Natural killer cell (primary cell): ENCODE data around the gene REEP5. TPM values are rescaled to one million over a fixed set of nuclear protein-coding genes. Genes with fewer than 3 reads are reported as not detected.

ENCODE experiments used
- ATAC-seq, 3 donors: fragments of 150-1000 bp in 2 of 3; fragments of 200-7000 bp in 1 of 3; cut with Tn5 transposase; 1 replicate in 1 of 3; 2 replicates in 2 of 3; pipeline ENCODE4 v1.10.0; 2021; ENCODE audit warnings: mild to moderate bottlenecking in 2 of 3, moderate library complexity in 2 of 3
- DNase-seq, 2 donors: peaks; one replicate each; pipeline versions ENCODE4 v3.0.0 to v3.0.0-alpha.2; 2013 to 2021; ENCODE audit warnings: mixed read lengths in 1 of 2
- H3K27ac ChIP-seq: one replicate; pipeline ENCODE4 v1.5.1; 2013; ENCODE audit warnings: mild to moderate bottlenecking, low read length
- H3K27me3 ChIP-seq: one replicate; pipeline ENCODE4 v1.6.1; 2013; ENCODE audit warnings: low read length; ENCODE audit not compliant: control insufficient read depth, insufficient read depth
- H3K36me3 ChIP-seq: one replicate; pipeline ENCODE4 v1.6.1; 2013; ENCODE audit warnings: low read length; ENCODE audit not compliant: control insufficient read depth, insufficient read depth
- H3K4me1 ChIP-seq: one replicate; pipeline ENCODE4 v1.6.1; 2013; ENCODE audit warnings: low read length; ENCODE audit not compliant: control insufficient read depth, insufficient read depth
- H3K4me3 ChIP-seq: one replicate; pipeline ENCODE4 v1.5.1; 2013; ENCODE audit warnings: low read length
- H3K9me3 ChIP-seq: one replicate; pipeline ENCODE4 v1.6.1; 2013; ENCODE audit warnings: low read length; ENCODE audit not compliant: control insufficient read depth, insufficient read depth
- H3K27ac Mint-ChIP-seq, 2 donors: one replicate each; pipeline ENCODE4 v1.8.0; 2022; ENCODE audit warnings: mild to moderate bottlenecking in 2 of 2, mixed read lengths in 2 of 2, moderate library complexity in 1 of 2
- H3K27me3 Mint-ChIP-seq, 2 donors: one replicate each; pipeline ENCODE4 v1.8.0; 2022; ENCODE audit warnings: low read depth in 2 of 2, mixed read lengths in 2 of 2
- H3K36me3 Mint-ChIP-seq: one replicate; pipeline ENCODE4 v1.8.0; 2022; ENCODE audit warnings: mixed read lengths
- H3K4me1 Mint-ChIP-seq, 2 donors: one replicate each; pipeline ENCODE4 v1.8.0; 2022; ENCODE audit warnings: mixed read lengths in 2 of 2
- H3K4me3 Mint-ChIP-seq: one replicate; pipeline ENCODE4 v1.8.0; 2022; ENCODE audit warnings: mild to moderate bottlenecking, moderate library complexity, mixed read lengths
- H3K9me3 Mint-ChIP-seq, 2 donors: one replicate each; pipeline ENCODE4 v1.8.0; 2022; ENCODE audit warnings: mixed read lengths in 2 of 2
- WGBS: methylation state at CpG from one replicate; pipeline ENCODE4 v1.1.7; 2013; ENCODE audit warnings: missing lambda C conversion rate; ENCODE audit not compliant: insufficient coverage; 5-methylcytosine and 5-hydroxymethylcytosine counted together
- intact Hi-C: fragments of 100-400 bp; cut with micrococcal nuclease; formaldehyde crosslinking; loops from one replicate; pipeline ENCODE4 v1.14.2; 2022
- total RNA-seq, 4 donors: library from RNA; stranded (reverse); fragments of 120-200 nt in 1 of 4; gene quantifications; one replicate each; pipeline versions ENCODE4 v1.2.3 to v1.2.4, GENCODE V29; 2013 to 2022
- TF ChIP-seq, protein P1 (sequence below): fragments of 200-600 bp; IDR thresholded peaks from one replicate; pipeline ENCODE4 v1.8.0; 2022; ENCODE audit warnings: antibody characterized with exemption

Gene REEP5
- total RNA-seq, 3 donors from 2014 or later (not counting 1 experiment from before 2014, with no cell fraction given): 42.8 to 46.5 (median 46.5) TPM

DNA sequence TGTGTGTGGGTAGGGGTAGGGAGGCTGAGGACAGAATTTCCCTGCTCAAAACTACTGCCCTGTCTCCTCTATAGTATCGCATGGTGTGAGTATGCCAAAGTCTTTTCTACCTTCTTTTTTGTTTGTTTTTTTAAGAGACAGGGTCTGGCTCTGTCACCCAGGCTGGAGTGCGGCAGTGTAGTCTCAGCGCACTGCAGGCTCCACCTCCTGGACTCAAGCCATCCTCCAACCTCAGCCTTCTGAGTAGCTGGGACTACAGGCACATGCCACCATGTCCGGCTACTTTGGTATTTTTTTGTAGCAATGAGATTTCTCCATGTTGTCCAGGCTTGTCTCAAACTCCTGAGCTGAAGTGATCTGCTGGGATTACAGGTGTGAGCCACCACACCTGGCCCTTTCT lies 58.5 kb downstream of the REEP5 start:
- Histone ChIP-seq H3K36me3 (peaks cover 39% of the 10 kb centered on the region), H3K27ac (no peak overlapping the region), H3K4me3 (no peak overlapping the region), H3K4me1 (peaks cover 25% of the 10 kb centered on the region), H3K9me3 (no peaks in the 10 kb centered on the region), H3K27me3 (no peaks in the 10 kb centered on the region)
- Mint-ChIP-seq H3K27ac (peak overlapping the region; percentile 95 to 96), H3K36me3 (peaks cover 12% of the 10 kb centered on the region), H3K4me1 (peaks cover 24 to 40% of the 10 kb centered on the region in 2 donors), H3K4me3 (peak overlapping the region; percentile 74), H3K27me3 (peaks cover 0 to 8% of the 10 kb centered on the region in 2 donors), H3K9me3 (no peaks in the 10 kb centered on the region)
- intact Hi-C loops: loop anchor here (5.0 kb wide), 1 partner anchor 156 kb away; no protein-coding TSS in a partner anchor
- DNase-seq (no peak), ATAC-seq (no peak)
- WGBS: 94% methylated on average over 4 of the region's 4 CpGs
- TF ChIP-seq, protein P1, sequence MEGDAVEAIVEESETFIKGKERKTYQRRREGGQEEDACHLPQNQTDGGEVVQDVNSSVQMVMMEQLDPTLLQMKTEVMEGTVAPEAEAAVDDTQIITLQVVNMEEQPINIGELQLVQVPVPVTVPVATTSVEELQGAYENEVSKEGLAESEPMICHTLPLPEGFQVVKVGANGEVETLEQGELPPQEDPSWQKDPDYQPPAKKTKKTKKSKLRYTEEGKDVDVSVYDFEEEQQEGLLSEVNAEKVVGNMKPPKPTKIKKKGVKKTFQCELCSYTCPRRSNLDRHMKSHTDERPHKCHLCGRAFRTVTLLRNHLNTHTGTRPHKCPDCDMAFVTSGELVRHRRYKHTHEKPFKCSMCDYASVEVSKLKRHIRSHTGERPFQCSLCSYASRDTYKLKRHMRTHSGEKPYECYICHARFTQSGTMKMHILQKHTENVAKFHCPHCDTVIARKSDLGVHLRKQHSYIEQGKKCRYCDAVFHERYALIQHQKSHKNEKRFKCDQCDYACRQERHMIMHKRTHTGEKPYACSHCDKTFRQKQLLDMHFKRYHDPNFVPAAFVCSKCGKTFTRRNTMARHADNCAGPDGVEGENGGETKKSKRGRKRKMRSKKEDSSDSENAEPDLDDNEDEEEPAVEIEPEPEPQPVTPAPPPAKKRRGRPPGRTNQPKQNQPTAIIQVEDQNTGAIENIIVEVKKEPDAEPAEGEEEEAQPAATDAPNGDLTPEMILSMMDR: no peak

DNA sequence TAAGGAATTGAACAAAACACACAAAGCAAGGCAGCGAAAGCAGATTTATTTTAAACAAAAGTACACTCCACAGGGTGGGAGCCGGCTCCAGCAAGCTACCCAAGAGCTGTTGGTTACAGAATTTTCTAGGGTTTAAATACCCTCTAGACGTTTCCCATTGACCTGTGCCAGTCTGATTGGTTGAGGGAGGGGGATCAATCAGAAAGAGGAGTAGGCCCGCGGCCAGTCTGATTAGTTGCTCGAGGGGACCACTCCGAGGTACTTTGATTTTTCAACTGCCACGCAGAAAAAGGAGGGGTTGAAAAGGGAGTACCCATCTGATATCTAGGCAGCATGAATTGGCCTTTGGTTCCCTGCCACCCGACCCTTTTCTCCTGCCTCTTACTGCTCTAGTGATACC lies 59.9 kb downstream of the REEP5 start:
- peaks cover 2% of the 10 kb centered on the region for H3K36me3 Mint-ChIP-seq
- TF ChIP-seq, protein P1: no peak
- no peak overlapping the region for H3K27ac ChIP-seq

GRCh38 chr5:112861638-112861985 lies 60.4 kb downstream of the REEP5 start:
- TF ChIP-seq, protein P1: no peak
- H3K4me3 Mint-ChIP-seq: peak overlapping the region; percentile 96
- H3K36me3 ChIP-seq: peaks cover 22% of the 10 kb centered on the region
- peak overlapping the region; percentile 78 for H3K27ac ChIP-seq
- H3K27me3 Mint-ChIP-seq: peaks cover 4 to 19% of the 10 kb centered on the region in 2 donors
- H3K9me3 ChIP-seq: no peaks in the 10 kb centered on the region
- no peaks in the 10 kb centered on the region for H3K36me3 Mint-ChIP-seq
- H3K9me3 Mint-ChIP-seq: no peaks in the 10 kb centered on the region
- DNase-seq (no peak), ATAC-seq (no peak)
- 0% methylated on average over 8 of the region's 8 CpGs for WGBS
- peak overlapping the region; percentile 75 for H3K4me3 ChIP-seq
- peak overlapping the region; percentile 95 to 96 for H3K27ac Mint-ChIP-seq
- H3K27me3 ChIP-seq: peaks cover under 1% of the 10 kb centered on the region
- H3K4me1 Mint-ChIP-seq: peaks cover 24 to 38% of the 10 kb centered on the region in 2 donors
- intact Hi-C loops: loop anchor here (1.0 to 5.0 kb wide), 3 partner anchors 61 to 154 kb away; partner anchors contain the start of genes APC and REEP5
- H3K4me1 ChIP-seq: peaks cover 25% of the 10 kb centered on the region

More for the DNA sequence above, 59.9 kb downstream of the REEP5 start:
- no peaks in the 10 kb centered on the region for H3K27me3 ChIP-seq
- peaks cover 3 to 18% of the 10 kb centered on the region in 2 donors for H3K27me3 Mint-ChIP-seq
- ATAC-seq (no peak), DNase-seq (no peak)
- no peaks in the 10 kb centered on the region for H3K9me3 ChIP-seq
- H3K4me1 Mint-ChIP-seq: peaks cover 24 to 40% of the 10 kb centered on the region in 2 donors
- H3K36me3 ChIP-seq: peaks cover 27% of the 10 kb centered on the region
- no peaks in the 10 kb centered on the region for H3K9me3 Mint-ChIP-seq
- H3K4me3 Mint-ChIP-seq: peak overlapping the region; percentile 96
- WGBS: 75% methylated on average over 8 of the region's 9 CpGs
- H3K4me1 ChIP-seq: peaks cover 25% of the 10 kb centered on the region
- intact Hi-C loops: loop anchor here (5.0 kb wide), 1 partner anchor 155 kb away; no protein-coding TSS in a partner anchor
- H3K4me3 ChIP-seq: peak overlapping the region; percentile 75
- H3K27ac Mint-ChIP-seq: peak overlapping the region; percentile 95 to 96
